ENCODE measurements around the gene TICAM1.
"Not testable (repeated sequence)": the region's sequence is repeated elsewhere in the genome, so short reads cannot be mapped to it uniquely, and the experiment has no call there.

TICAM1 gene

GRCh38 chr19:4803736-4804695 lies 27.5 kb downstream of the TICAM1 start:
- DNase-seq: no peak

- no peak for DNase-seq
Measured at GRCh38 chr19:4802711-4803110, 28.8 kb downstream of the TICAM1 start.

GRCh38 chr19:4801085-4801619 lies 30.4 kb downstream of the TICAM1 start:
- no peak for DNase-seq

- no peak for DNase-seq
Measured at GRCh38 chr19:4800591-4801081, 30.9 kb downstream of the TICAM1 start.

GRCh38 chr19:4795400-4795799 lies 36.1 kb downstream of the TICAM1 start:
- DNase-seq: no peak

GRCh38 chr19:4794971-4795370 lies 36.5 kb downstream of the TICAM1 start:
- DNase-seq: no peak

- not testable (repeated sequence) for DNase-seq
Measured at GRCh38 chr19:4793278-4793677, 38.2 kb downstream of the TICAM1 start.

GRCh38 chr19:4792866-4793195 lies 38.7 kb downstream of the TICAM1 start:
- DNase-seq: not testable (repeated sequence)

GRCh38 chr19:4792019-4792865 lies 39.3 kb downstream of the TICAM1 start:
- not testable (repeated sequence) for DNase-seq

GRCh38 chr19:4791183-4792018 lies 40.1 kb downstream of the TICAM1 start, which contains the start of gene FEM1A:
FEM1A (plus strand) TSS chr19:4791734; CDS start chr19:4791855, 121 bp downstream.
- DNase-seq: peak; percentile 100

- DNase-seq: not testable (repeated sequence)
Measured at GRCh38 chr19:4786412-4787016, 45.0 kb downstream of the TICAM1 start.

- no peak for DNase-seq
Measured at GRCh38 chr19:4781801-4782200, 49.7 kb downstream of the TICAM1 start.

- no peak for DNase-seq
Measured at GRCh38 chr19:4780860-4781259, 50.7 kb downstream of the TICAM1 start.

- not testable (repeated sequence) for DNase-seq
Measured at GRCh38 chr19:4778124-4778523, 53.4 kb downstream of the TICAM1 start.

GRCh38 chr19:4776436-4777211 lies 54.9 kb downstream of the TICAM1 start:
- DNase-seq: no peak

GRCh38 chr19:4775627-4776152 lies 55.8 kb downstream of the TICAM1 start:
- no peak for DNase-seq

GRCh38 chr19:4774136-4774535 lies 57.4 kb downstream of the TICAM1 start:
- DNase-seq: no peak

GRCh38 chr19:4773047-4773640 lies 58.4 kb downstream of the TICAM1 start:
- DNase-seq: no peak

- DNase-seq: no peak
Measured at GRCh38 chr19:4772566-4772965, 58.9 kb downstream of the TICAM1 start.
